Activated naive CD8-positive, alpha-beta T cell (primary cell): ENCODE measurements around the gene CAV1.

ENCODE experiments used
- H3K27ac Mint-ChIP-seq: one replicate; pipeline ENCODE4 v1.8.0; 2021; ENCODE audit warnings: mixed read lengths
- H3K27me3 Mint-ChIP-seq: one replicate; pipeline ENCODE4 v1.8.0; 2021; ENCODE audit warnings: mixed read lengths
- H3K36me3 Mint-ChIP-seq: one replicate; pipeline ENCODE4 v1.8.0; 2021; ENCODE audit warnings: mixed read lengths
- H3K4me1 Mint-ChIP-seq: one replicate; pipeline ENCODE4 v1.8.0; 2021; ENCODE audit warnings: low read depth, mixed read lengths
- H3K4me3 Mint-ChIP-seq: one replicate; pipeline ENCODE4 v1.8.0; 2021; ENCODE audit warnings: mild to moderate bottlenecking, mixed read lengths
- H3K9me3 Mint-ChIP-seq: one replicate; pipeline ENCODE4 v1.8.0; 2021; ENCODE audit warnings: low read depth, mixed read lengths

The CAV1 gene

DNA sequence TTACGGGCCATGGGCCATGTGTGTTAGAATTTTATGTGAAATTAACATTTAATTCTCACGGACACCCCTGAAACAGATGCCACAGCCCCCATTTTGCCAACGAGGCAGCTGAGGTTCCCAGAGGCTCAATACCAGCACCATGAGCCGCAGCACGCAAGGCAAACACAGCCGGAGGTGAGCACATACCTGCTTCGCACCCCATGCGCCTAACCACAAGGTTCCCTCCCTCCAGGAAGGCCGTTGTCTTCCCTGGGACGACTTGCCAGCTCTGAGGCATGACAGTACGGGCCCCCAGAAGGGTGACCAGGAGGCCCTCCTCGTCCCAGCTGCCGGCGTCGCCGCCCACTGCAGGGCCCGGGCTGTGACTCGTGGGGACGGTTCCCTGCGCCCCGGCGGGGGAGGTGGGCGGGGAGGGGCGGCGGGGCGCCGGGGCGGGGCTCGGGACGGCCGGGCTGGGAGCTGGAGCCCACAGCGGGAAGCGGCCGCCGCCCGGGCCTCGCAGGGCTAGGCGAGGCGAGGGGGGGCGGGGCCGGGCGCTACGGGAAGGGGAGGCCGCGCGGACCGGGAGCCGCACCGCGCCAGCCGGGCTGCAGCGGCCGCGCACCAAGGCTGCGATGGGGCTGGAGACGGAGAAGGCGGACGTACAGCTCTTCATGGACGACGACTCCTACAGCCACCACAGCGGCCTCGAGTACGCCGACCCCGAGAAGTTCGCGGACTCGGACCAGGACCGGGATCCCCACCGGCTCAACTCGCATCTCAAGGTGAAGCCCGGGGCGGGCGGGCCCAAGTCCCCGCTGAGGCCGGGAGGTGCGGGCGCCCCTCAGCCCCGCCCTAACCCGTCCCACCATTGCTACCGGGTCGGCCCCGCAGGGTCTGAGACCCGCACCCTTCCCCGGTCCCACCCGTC is 25.4 kb upstream of the CAV1 start, which contains the start of gene CAV2:
TSS of gene CAV2 (plus strand) at position 571 of the 910 bp plus-strand sequence. CDS start at position 615, 44 bp downstream.
- Mint-ChIP-seq H3K27ac (no peak within 1 kb of the TSS), H3K4me3 (peak within 1 kb of the TSS; percentile 81), H3K27me3 (peaks cover 40% of the 10 kb centered on the region), H3K9me3 (no peaks in the 10 kb centered on the region), H3K36me3 (peaks cover 2% of the 10 kb centered on the region), H3K4me1 (peaks cover 10% of the 10 kb centered on the region)

DNA sequence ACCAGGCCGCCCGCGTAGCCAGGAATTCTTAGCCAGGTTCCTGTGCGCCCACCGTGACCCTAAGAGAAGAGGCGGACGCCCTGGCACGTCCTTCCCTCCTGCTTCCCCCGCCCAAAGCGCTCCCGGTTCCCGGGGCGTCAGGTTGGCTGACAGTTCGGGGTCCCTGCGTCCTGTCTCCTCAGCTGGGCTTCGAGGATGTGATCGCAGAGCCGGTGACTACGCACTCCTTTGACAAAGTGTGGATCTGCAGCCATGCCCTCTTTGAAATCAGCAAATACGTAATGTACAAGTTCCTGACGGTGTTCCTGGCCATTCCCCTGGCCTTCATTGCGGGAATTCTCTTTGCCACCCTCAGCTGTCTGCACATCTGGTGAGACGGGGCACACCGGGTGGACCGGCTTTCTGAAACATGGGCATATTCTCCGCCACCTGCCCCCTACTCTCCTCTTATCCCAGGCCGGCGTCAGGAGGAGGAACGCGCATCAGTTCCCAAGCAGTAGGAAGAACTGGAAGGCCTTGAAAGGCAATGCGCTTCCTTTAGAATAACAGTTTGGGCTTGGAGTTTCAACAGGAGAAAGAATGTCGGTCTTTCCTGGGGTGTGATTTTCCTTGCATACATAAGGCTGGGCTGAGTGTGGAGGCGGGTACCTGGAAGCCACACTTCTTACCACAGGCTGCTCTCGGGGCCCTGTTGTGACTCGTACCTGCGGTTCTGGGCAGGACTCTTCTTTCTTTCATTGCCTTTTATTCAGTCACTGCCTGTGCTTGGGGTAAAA is 24.6 kb upstream of the CAV1 start:
- Mint-ChIP-seq H3K4me1 (peaks cover 10% of the 10 kb centered on the region), H3K27me3 (peaks cover 43% of the 10 kb centered on the region), H3K36me3 (peaks cover 2% of the 10 kb centered on the region), H3K27ac (no peak overlapping the region), H3K4me3 (peak overlapping the region; percentile 81), H3K9me3 (peaks cover 5% of the 10 kb centered on the region)

DNA sequence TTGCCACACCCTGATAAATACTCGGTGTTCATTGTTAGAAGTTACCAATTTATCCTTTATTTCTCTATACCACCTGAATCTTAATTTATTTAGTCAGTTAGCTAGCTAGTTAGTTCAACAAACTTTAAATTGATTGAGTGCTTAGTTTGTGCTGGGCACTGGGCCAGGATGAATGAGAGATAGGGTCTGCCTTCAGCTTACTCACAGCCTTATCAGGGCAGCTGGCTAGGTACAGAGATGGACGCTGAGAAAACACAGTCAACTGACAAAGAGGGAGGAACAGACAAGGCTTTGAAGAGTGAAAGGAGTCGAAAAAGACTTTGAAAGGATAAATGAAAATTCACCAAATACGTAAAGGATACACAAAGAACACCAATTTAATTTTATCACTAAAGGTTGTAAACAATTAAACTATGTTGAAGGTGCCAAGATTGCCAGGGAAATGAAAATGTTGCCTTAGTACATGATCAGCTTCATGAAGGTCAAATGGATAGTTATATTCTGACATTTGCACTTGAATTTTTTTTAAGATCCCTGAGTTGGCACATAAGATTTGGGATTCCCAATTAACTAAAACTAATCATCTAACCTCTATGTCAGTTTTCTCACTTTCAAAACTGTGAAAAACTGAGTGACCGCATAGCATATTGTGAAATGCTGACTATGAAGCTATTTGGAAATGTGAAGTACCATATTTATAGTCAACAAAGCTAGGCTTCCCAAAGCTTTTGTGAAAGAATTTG is 23.2 kb upstream of the CAV1 start:
- Mint-ChIP-seq H3K36me3 (peaks cover 2% of the 10 kb centered on the region), H3K27me3 (peaks cover 44% of the 10 kb centered on the region), H3K4me1 (peaks cover 10% of the 10 kb centered on the region), H3K4me3 (no peak overlapping the region), H3K9me3 (peaks cover 9% of the 10 kb centered on the region), H3K27ac (no peak overlapping the region)

DNA sequence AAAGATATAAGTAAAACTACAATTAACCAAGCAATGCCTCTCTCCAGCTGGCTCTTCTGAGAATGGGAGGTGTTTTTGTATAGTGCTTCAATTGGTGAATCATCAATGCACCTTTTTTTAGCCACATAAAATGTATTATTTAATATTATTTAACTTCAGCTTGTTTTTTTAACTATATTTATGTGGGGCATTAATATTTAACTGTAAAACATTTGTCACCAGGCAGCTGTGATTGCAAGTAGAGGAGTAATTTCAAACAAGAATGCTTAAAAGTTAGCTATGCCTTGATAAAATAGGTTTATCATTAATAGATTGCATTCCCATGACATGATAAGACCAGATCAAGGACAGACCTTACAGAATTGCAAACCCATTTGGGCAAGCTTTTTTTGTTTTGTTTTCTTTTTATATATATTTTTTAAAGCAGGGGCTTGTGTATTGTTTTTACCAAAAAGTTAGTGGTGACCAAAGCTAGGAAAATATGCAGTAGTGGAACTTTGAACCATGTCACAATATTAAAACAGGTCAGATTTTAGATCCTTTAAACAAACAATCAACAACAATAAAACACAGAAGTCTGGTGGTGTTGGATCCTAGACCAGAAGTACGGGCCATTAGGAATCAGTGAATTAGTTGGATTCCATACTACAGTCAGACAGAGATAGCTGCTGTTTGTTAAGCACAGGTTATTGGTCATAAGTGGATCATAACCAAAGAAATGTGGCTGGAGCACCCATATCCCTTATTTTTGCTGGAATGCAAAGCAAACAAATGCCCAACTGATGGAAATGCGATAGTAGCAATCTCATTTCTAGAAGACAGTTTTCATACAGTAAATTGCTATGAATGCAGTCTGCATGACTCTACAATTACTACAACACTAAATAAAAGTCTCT is 22.4 kb upstream of the CAV1 start:
- Mint-ChIP-seq H3K27ac (no peak overlapping the region), H3K4me1 (peaks cover 10% of the 10 kb centered on the region), H3K4me3 (no peak overlapping the region), H3K9me3 (peaks cover 9% of the 10 kb centered on the region), H3K27me3 (peaks cover 43% of the 10 kb centered on the region), H3K36me3 (no peaks in the 10 kb centered on the region)

DNA sequence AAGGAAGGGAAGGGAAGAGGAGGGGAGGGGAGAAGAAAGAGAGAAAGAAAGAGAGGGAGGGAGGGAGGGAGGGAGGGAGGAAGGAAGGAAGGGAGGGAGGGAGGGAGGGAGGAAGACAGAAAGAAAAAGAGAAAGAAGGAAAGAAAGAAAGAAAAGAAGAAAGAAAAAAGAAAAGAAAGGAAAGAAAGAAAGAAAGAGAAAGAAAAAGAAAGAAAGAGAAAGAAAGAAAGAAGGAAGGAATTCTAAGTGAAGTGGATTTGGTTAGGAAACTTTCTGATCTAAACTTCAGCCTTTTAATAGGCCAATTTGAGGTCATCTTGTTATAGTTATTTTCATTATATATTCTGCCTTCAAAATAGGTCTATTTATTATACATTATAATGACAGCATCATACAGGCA is 21.0 kb upstream of the CAV1 start:
- Mint-ChIP-seq H3K4me3 (no peak overlapping the region), H3K27ac (no peak overlapping the region), H3K9me3 (peaks cover 9% of the 10 kb centered on the region), H3K27me3 (peaks cover 36% of the 10 kb centered on the region), H3K36me3 (no peaks in the 10 kb centered on the region), H3K4me1 (peaks cover 10% of the 10 kb centered on the region)

DNA sequence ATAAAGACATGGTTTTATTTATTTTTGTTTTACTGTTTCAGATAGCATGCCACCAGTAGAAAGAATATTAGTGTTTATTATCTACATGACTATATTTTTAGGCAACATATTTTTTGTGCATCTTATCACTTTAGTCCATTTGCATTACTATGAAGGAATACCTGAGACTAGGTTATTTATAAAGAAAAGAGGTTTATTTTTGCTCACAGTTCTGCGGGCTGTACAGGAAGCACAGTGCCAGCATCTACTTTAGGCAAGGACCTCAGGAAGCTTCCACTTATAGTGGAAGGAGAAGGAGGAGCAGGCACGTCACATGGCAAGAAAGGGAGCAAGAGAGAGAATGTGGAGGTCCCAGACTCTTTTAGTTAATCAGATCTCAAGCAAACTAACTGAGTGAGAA is 19.6 kb upstream of the CAV1 start:
- Mint-ChIP-seq H3K27ac (no peak overlapping the region), H3K36me3 (no peaks in the 10 kb centered on the region), H3K4me3 (no peak overlapping the region), H3K4me1 (peaks cover 7% of the 10 kb centered on the region), H3K9me3 (peaks cover 9% of the 10 kb centered on the region), H3K27me3 (peaks cover 30% of the 10 kb centered on the region)

DNA sequence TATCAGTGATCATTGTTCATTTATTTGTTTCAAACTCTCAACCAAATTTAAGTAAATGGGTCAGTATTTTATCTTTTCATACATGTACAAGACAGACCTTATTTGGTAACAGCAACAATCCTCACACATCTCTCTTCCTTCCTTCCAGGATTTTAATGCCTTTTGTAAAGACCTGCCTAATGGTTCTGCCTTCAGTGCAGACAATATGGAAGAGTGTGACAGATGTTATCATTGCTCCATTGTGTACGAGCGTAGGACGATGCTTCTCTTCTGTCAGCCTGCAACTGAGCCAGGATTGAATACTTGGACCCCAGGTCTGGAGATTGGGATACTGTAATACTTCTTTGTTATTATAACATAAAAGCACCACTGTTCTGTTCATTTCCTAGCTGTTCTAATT is 19.0 kb upstream of the CAV1 start:
- Mint-ChIP-seq H3K4me1 (peaks cover 1% of the 10 kb centered on the region), H3K9me3 (peaks cover 9% of the 10 kb centered on the region), H3K27me3 (peaks cover 25% of the 10 kb centered on the region), H3K4me3 (no peak overlapping the region), H3K36me3 (no peaks in the 10 kb centered on the region), H3K27ac (no peak overlapping the region)

DNA sequence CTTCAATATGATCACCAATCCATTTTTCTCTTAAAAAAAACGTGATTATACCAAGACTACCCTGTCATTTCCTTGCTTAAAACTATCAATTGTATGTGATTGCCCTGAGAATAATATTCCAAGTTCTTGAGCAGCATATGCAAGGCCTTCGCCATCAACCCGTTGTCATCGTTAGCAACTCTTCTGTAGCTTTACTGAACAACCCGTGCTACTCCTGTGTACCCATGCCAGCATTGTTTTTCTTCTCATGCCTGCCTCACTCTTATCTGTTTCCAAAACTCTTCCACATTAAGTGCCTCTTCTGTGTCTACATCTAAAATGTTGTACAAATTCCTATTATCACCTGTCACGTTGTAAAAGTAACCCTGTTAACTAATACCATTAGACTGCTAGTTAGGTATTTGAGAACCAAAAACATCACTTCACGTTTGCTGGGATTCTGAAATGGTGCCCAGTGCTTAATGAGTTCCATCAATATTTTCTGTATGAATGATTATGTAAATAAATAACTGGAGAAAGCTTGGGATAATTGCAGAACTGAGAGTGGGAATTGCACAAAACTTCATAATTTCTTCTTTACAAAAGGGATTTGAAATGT is 14.8 kb upstream of the CAV1 start:
- Mint-ChIP-seq H3K9me3 (peaks cover 6% of the 10 kb centered on the region), H3K36me3 (no peaks in the 10 kb centered on the region), H3K4me3 (no peak overlapping the region), H3K27me3 (peaks cover 19% of the 10 kb centered on the region), H3K27ac (no peak overlapping the region), H3K4me1 (peaks cover 9% of the 10 kb centered on the region)

DNA sequence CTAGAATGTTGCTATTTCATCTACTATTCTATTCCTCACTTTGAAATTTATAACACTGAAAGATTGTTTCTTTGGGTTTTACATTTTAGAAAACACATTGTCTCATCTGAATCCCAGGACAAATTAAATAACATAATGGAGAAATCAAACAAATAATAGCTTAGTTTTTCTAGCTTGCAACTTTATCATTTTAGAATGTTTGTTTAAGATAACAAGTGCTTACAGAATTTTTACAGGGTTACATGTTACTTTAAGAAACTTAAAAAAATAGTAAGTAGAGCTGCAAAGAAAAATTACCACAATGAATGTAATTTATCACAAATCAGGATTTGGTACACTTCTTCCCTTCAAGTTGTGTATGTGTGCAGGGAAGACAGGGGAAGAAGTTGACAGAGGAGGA is 14.0 kb upstream of the CAV1 start:
- Mint-ChIP-seq H3K36me3 (no peaks in the 10 kb centered on the region), H3K9me3 (no peaks in the 10 kb centered on the region), H3K4me3 (no peak overlapping the region), H3K27me3 (peaks cover 18% of the 10 kb centered on the region), H3K4me1 (peaks cover 9% of the 10 kb centered on the region), H3K27ac (no peak overlapping the region)

DNA sequence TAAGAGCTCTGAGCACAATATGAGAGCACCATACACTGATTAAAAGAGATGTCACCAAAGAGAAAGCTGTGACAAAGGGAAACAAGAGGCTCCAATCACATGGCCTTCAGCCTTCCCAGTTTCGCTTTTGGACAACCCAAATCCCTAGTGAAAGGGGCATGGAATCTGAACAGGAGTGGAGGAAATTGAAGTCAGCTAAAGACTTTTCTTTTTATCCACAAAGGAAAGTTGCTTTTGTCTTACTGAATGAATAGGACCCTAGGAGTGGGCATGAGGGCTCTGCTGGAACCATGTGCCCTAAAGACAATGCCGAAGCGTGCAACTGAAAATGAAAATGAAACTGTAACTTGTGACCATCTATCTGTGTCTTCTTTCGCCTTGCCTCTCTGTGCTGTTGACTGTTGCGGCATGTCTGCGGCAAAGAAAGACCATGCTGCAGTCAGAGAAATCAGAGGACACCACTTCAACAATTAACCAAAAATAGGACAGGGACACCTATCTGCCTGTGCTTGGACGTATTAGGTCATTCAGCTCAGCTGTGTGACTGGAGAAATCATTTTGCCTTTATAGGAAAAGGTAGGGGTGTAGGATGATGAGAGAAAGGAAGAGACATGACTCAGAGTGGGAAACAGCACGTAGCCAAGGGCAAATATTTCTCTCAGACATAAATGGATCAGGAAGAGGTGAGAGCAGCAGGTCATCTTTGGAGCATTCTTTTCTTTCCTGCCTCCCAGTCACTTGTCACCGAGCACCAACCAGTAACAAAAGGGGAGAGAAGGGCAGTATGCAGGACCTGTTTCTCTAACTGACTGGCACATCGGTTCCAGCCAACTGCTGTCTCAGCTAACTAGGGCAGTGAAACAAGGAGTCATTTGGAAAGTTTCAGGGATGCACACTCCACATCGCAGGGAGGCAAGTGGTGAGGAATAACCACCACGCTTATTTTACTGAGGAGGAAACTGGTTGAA is 13.0 kb upstream of the CAV1 start:
- Mint-ChIP-seq H3K4me1 (peaks cover 9% of the 10 kb centered on the region), H3K9me3 (no peaks in the 10 kb centered on the region), H3K27me3 (peaks cover 15% of the 10 kb centered on the region), H3K36me3 (no peaks in the 10 kb centered on the region), H3K4me3 (peak overlapping the region; percentile 64), H3K27ac (no peak overlapping the region)

DNA sequence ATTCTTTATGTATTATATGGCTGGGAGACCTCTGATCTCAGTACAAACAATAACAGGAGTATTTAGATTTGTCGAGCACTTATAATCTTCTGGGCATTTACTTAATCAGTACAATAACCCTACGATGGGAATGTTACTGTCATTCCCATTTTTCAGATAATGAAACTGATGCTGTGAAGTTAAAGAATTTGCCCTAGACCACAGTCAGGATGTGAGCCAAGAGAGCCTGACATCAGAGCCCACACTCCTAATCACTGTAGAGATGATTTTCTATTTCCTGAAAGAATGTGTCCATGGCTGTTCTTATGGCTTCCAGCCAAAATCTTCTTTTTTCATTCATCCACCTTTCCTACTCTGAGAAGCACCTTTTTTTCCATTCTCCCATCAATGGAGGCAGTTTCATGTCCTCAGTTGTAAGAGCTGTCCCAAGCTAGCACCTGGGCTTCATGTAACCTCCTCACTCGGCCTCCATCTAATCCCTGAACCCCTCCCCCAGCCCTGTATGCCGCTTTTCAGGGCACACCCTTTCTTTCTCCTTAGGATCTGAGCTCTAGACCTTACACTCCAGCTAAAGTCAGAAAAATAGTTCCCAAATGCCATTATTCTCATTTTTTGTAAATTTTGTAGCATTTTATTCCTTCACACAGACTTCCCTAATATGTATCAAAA is 12.2 kb upstream of the CAV1 start:
- H3K4me1 Mint-ChIP-seq, result peaks cover 9% of the 10 kb centered on the region
- no peak overlapping the region for H3K27ac Mint-ChIP-seq
- H3K27me3 Mint-ChIP-seq, result peaks cover 15% of the 10 kb centered on the region
- H3K4me3 Mint-ChIP-seq, result no peak overlapping the region
- no peaks in the 10 kb centered on the region for H3K9me3 Mint-ChIP-seq
- H3K36me3 Mint-ChIP-seq, result no peaks in the 10 kb centered on the region

DNA sequence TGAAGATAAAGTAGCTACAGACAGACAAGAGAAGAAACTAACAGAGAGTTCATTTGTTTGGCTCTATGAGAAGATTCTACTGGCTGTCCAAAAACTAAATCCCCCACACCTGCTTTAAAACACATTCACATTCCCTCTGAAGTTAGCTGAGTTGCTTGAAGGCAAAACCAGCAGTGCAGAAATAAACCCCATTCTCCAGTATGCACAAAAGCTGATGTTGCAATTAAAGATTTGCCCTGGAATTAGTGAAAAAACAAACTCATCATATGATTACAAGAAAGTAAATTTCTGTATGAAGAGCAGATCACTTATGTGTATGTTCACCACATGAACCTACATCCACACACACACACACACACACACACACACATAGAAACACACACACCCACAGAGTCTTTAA is 9.3 kb upstream of the CAV1 start:
- H3K27ac Mint-ChIP-seq, result no peak overlapping the region
- no peaks in the 10 kb centered on the region for H3K36me3 Mint-ChIP-seq
- H3K4me3 Mint-ChIP-seq, result no peak overlapping the region
- peaks cover 9% of the 10 kb centered on the region for H3K4me1 Mint-ChIP-seq
- peaks cover 18% of the 10 kb centered on the region for H3K27me3 Mint-ChIP-seq
- H3K9me3 Mint-ChIP-seq, result no peaks in the 10 kb centered on the region
